ENCODE results near the gene TNFSF4.

TNFSF4 gene

GRCh38 chr1:173224280-173224892 is 17.3 kb upstream of the TNFSF4 start:
- H3K4me3 ChIP-seq (ENCODE audit: low read depth, low read length), result no peak overlapping the region
- TF ChIP-seq CTCF (IDR thresholded peaks at IDR 0.05; ENCODE audit: insufficient read depth, low read depth, low read length, missing control alignments), result no peak
- no peak for DNase-seq (ENCODE audit: low read depth)

DNA sequence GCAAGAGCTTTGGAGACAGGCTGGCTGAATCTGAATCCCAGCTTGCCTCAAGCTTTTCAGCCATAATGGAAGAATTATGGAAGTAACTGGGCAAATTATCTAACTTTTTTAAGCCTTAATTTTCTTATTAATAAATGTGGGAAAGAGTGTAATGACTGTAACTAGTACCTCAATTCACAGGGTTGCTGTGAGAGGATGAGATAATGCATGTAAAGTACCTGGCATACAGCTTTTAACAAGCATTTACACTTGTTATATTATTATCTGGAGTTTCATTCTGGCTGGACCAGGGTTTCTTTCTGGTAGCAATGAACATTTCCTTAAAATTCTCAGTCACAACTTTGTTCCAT is 15.9 kb upstream of the TNFSF4 start:
- no peak for DNase-seq (ENCODE audit: low read depth)
- no peak for TF ChIP-seq CTCF (IDR thresholded peaks at IDR 0.05; ENCODE audit: insufficient read depth, low read depth, low read length, missing control alignments)
- H3K4me3 ChIP-seq (ENCODE audit: low read depth, low read length), result no peak overlapping the region

GRCh38 chr1:173222149-173223030 is 15.3 kb upstream of the TNFSF4 start:
- no peak for TF ChIP-seq CTCF (IDR thresholded peaks at IDR 0.05; ENCODE audit: insufficient read depth, low read depth, low read length, missing control alignments)
- H3K4me3 ChIP-seq (ENCODE audit: low read depth, low read length), result no peak overlapping the region
- peak; percentile 17 for DNase-seq (ENCODE audit: low read depth)

DNA sequence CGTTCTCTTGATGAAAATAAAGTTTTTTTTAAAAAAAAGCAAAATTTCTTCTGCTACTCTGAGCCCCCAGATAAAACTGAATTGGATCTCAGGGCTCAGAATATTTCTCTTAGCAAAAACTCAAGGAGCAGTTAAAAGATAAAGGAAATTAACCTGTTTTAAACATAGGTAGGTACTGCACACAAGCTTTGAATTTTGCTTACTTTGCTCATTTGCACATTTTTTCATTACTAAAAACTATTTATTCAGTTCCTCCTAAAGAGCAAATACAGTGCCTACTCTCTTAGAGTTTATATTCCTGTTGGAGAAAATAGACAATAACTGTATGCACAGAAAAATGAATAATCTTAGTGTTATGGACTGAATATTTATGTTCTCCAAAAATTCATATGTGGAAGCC is 13.0 kb upstream of the TNFSF4 start:
- H3K4me3 ChIP-seq (ENCODE audit: low read depth, low read length), result no peak overlapping the region
- TF ChIP-seq CTCF (IDR thresholded peaks at IDR 0.05; ENCODE audit: insufficient read depth, low read depth, low read length, missing control alignments), result no peak
- no peak for DNase-seq (ENCODE audit: low read depth)

DNA sequence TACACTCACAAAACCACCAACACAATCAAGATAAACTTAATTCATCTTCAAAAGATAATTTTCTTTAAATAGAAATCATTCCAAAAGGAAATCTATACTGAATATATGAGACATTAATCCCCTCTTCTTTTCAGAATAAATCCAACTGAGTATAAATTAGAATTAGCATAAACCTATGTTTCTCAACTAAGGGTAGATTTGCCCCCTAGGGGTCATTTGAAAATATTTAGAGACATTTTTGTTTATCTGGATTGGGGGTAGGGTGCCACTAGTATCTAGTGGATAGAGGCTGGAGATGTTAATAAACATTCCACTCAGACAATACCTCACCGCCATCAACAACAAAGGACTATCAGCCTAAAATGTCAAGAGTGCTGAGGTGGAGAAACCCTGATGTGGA is 6.5 kb upstream of the TNFSF4 start:
- DNase-seq (ENCODE audit: low read depth), result no peak
- TF ChIP-seq CTCF (IDR thresholded peaks at IDR 0.05; ENCODE audit: insufficient read depth, low read depth, low read length, missing control alignments), result no peak
- no peak overlapping the region for H3K4me3 ChIP-seq (ENCODE audit: low read depth, low read length)

- TF ChIP-seq CTCF (IDR thresholded peaks at IDR 0.05; ENCODE audit: insufficient read depth, low read depth, low read length, missing control alignments), result no peak
- H3K4me3 ChIP-seq (ENCODE audit: low read depth, low read length), result no peak overlapping the region
- DNase-seq (ENCODE audit: low read depth), result peak; percentile 84
Observed at GRCh38 chr1:173212952-173213491, 5.9 kb upstream of the TNFSF4 start.

Data from GM12865 (cell line).